ENCODE measurements around the gene LSM14B. TPM values are rescaled to one million over a fixed set of nuclear protein-coding genes. Genes with fewer than 3 reads are reported as not detected.

The LSM14B gene
- total RNA-seq, 1 experiment from 2014 or later = 39.9 TPM

GRCh38 chr20:62163485-62163865 lies 41.2 kb downstream of the LSM14B start:
- no peak for DNase-seq (ENCODE audit: low read depth)

- DNase-seq (ENCODE audit: low read depth) = no peak
Observed at GRCh38 chr20:62163986-62164762, 41.9 kb downstream of the LSM14B start.

GRCh38 chr20:62164879-62165761 lies 42.8 kb downstream of the LSM14B start:
- DNase-seq (ENCODE audit: low read depth) = no peak

GRCh38 chr20:62165762-62166399 lies 43.6 kb downstream of the LSM14B start:
- DNase-seq (ENCODE audit: low read depth) = no peak

- DNase-seq (ENCODE audit: low read depth) = no peak
Observed at GRCh38 chr20:62167474-62167873, 45.2 kb downstream of the LSM14B start.

- DNase-seq (ENCODE audit: low read depth) = no peak
Observed at GRCh38 chr20:62168061-62168460, 45.8 kb downstream of the LSM14B start.

- no peak for DNase-seq (ENCODE audit: low read depth)
Observed at GRCh38 chr20:62168890-62169435, 46.7 kb downstream of the LSM14B start.

- no peak for DNase-seq (ENCODE audit: low read depth)
Observed at GRCh38 chr20:62170536-62170935, 48.3 kb downstream of the LSM14B start.

- no peak for DNase-seq (ENCODE audit: low read depth)
Observed at GRCh38 chr20:62171245-62171644, 49.0 kb downstream of the LSM14B start.

GRCh38 chr20:62172666-62173065 lies 50.4 kb downstream of the LSM14B start:
- DNase-seq (ENCODE audit: low read depth) = no peak

- DNase-seq (ENCODE audit: low read depth) = no peak
Observed at GRCh38 chr20:62174021-62174804, 51.9 kb downstream of the LSM14B start.

- no peak for DNase-seq (ENCODE audit: low read depth)
Observed at GRCh38 chr20:62174870-62175624, 52.8 kb downstream of the LSM14B start.

GRCh38 chr20:62175711-62176110 lies 53.4 kb downstream of the LSM14B start:
- no peak for DNase-seq (ENCODE audit: low read depth)

- no peak for DNase-seq (ENCODE audit: low read depth)
Observed at GRCh38 chr20:62176866-62177265, 54.6 kb downstream of the LSM14B start.

- no peak for DNase-seq (ENCODE audit: low read depth)
Observed at GRCh38 chr20:62177307-62177706, 55.0 kb downstream of the LSM14B start.

- no peak for DNase-seq (ENCODE audit: low read depth)
Observed at GRCh38 chr20:62178316-62179161, 56.3 kb downstream of the LSM14B start.

- no peak for DNase-seq (ENCODE audit: low read depth)
Observed at GRCh38 chr20:62179162-62179504, 56.9 kb downstream of the LSM14B start.

- DNase-seq (ENCODE audit: low read depth) = no peak
Observed at GRCh38 chr20:62181808-62182207, 59.5 kb downstream of the LSM14B start.
